HL-60 (cell line): ENCODE results near the gene ANO8.
A peak's percentile ranks its signal among the peaks of the same experiment; 100 is the strongest.

Experiments
- DNase-seq, 2 experiments: peaks; one replicate each; pipeline ENCODE4 v3.0.0-alpha.2; 2010 to 2020; ENCODE audit warnings: low read depth in 1 of 2, low spot score in 1 of 2
- H3K27ac ChIP-seq: fragments of 250-450 bp; sonication (Bioruptor Pico); replicated peaks from 2 replicates; pipeline ENCODE4 v1.5.1; 2020; ENCODE audit warnings: mild to moderate bottlenecking, moderate library complexity
- H3K27me3 ChIP-seq: fragments of 250-450 bp; sonication (Bioruptor Pico); 2 replicates; pipeline ENCODE4 v1.5.1; 2021; ENCODE audit warnings: mild to moderate bottlenecking, moderate library complexity; ENCODE audit not compliant: insufficient read depth, poor library complexity, severe bottlenecking
- H3K4me3 ChIP-seq: replicated peaks from 2 replicates; pipeline ENCODE4 v1.5.1; 2011; ENCODE audit warnings: mild to moderate bottlenecking, control low read depth, low read length; ENCODE audit not compliant: insufficient read depth
- CTCF ChIP-seq: IDR thresholded peaks from one replicate; pipeline ENCODE4 v1.5.1; 2011; ENCODE audit warnings: low read length, control low read depth, inconsistent platforms; ENCODE audit not compliant: insufficient read depth
- GABPA ChIP-seq: IDR thresholded peaks from 2 replicates; pipeline ENCODE4 v1.6.1; 2012; ENCODE audit warnings: low read depth
- POLR2AphosphoS5 ChIP-seq: IDR thresholded peaks from 2 replicates; pipeline ENCODE4 v1.6.1; 2012; ENCODE audit warnings: low read depth
- REST ChIP-seq: IDR thresholded peaks from 2 replicates; pipeline ENCODE4 v1.6.1; 2012; ENCODE audit warnings: low read depth; ENCODE audit not compliant: insufficient replicate concordance
- SPI1 ChIP-seq: IDR thresholded peaks from 2 replicates; pipeline ENCODE4 v1.6.1; 2012; ENCODE audit warnings: low read depth, mild to moderate bottlenecking, borderline replicate concordance

Gene ANO8

GRCh38 chr19:17312189-17313113 is 22.2 kb downstream of the ANO8 start:
- no peak overlapping the region for H3K27ac ChIP-seq
- TF ChIP-seq POLR2AphosphoS5 (no peak), GABPA (no peak), CTCF (no peak), REST (no peak), SPI1 (no peak)

GRCh38 chr19:17311455-17312188 is 23.0 kb downstream of the ANO8 start:
- no peak for DNase-seq
- Histone ChIP-seq H3K27me3 (no peaks in the 10 kb centered on the region), H3K27ac (no peak overlapping the region), H3K4me3 (no peak overlapping the region)
- TF ChIP-seq REST, result no peak
- TF ChIP-seq SPI1, result no peak
- TF ChIP-seq CTCF, result no peak
- TF ChIP-seq POLR2AphosphoS5, result no peak
- TF ChIP-seq GABPA, result no peak

More at GRCh38 chr19:17312189-17313113, 22.2 kb downstream of the ANO8 start:
- Histone ChIP-seq H3K4me3 (no peak overlapping the region), H3K27me3 (no peaks in the 10 kb centered on the region)
- no peak for DNase-seq

GRCh38 chr19:17309965-17310461 is 24.6 kb downstream of the ANO8 start:
- H3K27ac ChIP-seq, result peak overlapping the region; percentile 64

More at GRCh38 chr19:17309965-17310461, 24.6 kb downstream of the ANO8 start:
- DNase-seq, result no peak
- peak overlapping the region; percentile 98 for H3K4me3 ChIP-seq
- TF ChIP-seq GABPA (peak; percentile 86), SPI1 (no peak)
- no peaks in the 10 kb centered on the region for H3K27me3 ChIP-seq
